Trophoblast cell (in vitro differentiated cells and primary cell): Measurements from ENCODE around the gene LMBR1.

Experiments
- DNase-seq, 2 donors: peaks; one replicate each; pipeline ENCODE4 v3.0.0-alpha.2; 2016
- H2AFZ ChIP-seq: 2 replicates; pipeline ENCODE4 v1.6.1; 2013; ENCODE audit warnings: low read length, moderate library complexity, mild to moderate bottlenecking; ENCODE audit not compliant: insufficient read depth, poor library complexity
- H2AK5ac ChIP-seq: 2 replicates; pipeline ENCODE4 v1.6.1; 2013; ENCODE audit warnings: mild to moderate bottlenecking, low read length
- H2BK120ac ChIP-seq: 2 replicates; pipeline ENCODE4 v1.6.1; 2013; ENCODE audit warnings: low read length, mild to moderate bottlenecking, moderate library complexity; ENCODE audit not compliant: insufficient read depth, poor library complexity
- H2BK12ac ChIP-seq: 2 replicates; pipeline ENCODE4 v1.6.1; 2013; ENCODE audit warnings: mild to moderate bottlenecking, low read length, moderate library complexity
- H2BK5ac ChIP-seq: 2 replicates; pipeline ENCODE4 v1.6.1; 2013; ENCODE audit warnings: low read length, low read depth, moderate library complexity, mild to moderate bottlenecking; ENCODE audit not compliant: poor library complexity
- H3K14ac ChIP-seq: 2 replicates; pipeline ENCODE4 v1.6.1; 2013; ENCODE audit warnings: mild to moderate bottlenecking, low read length
- H3K18ac ChIP-seq: 2 replicates; pipeline ENCODE4 v1.6.1; 2013; ENCODE audit warnings: mild to moderate bottlenecking, low read length
- H3K23ac ChIP-seq: 2 replicates; pipeline ENCODE4 v1.6.1; 2013; ENCODE audit warnings: low read length
- H3K27ac ChIP-seq: 2 replicates; pipeline ENCODE4 v1.5.1; 2013; ENCODE audit warnings: low read depth, mild to moderate bottlenecking, inconsistent platforms, low read length, moderate library complexity
- H3K27me3 ChIP-seq: 2 replicates; pipeline ENCODE4 v1.6.1; 2013; ENCODE audit warnings: inconsistent platforms, mild to moderate bottlenecking, low read length, moderate library complexity; ENCODE audit not compliant: insufficient read depth
- H3K36me3 ChIP-seq, 2 experiments: 1 replicate in 1 of 2; 2 replicates in 1 of 2; pipeline ENCODE4 v1.6.1; 2013; ENCODE audit warnings: low read length in 2 of 2, mild to moderate bottlenecking in 2 of 2, moderate library complexity in 1 of 2; ENCODE audit not compliant: insufficient read depth in 2 of 2, control insufficient read depth in 1 of 2
- H3K4ac ChIP-seq: 2 replicates; pipeline ENCODE4 v1.6.1; 2013; ENCODE audit warnings: low read depth, mild to moderate bottlenecking, low read length, moderate library complexity
- H3K4me1 ChIP-seq, 2 experiments: 1 replicate in 1 of 2; 2 replicates in 1 of 2; pipeline ENCODE4 v1.6.1; 2013; ENCODE audit warnings: low read length in 2 of 2, mild to moderate bottlenecking in 2 of 2, moderate library complexity in 1 of 2; ENCODE audit not compliant: insufficient read depth in 2 of 2, control insufficient read depth in 1 of 2
- H3K4me2 ChIP-seq: 2 replicates; pipeline ENCODE4 v1.6.1; 2013; ENCODE audit warnings: inconsistent platforms, mild to moderate bottlenecking, low read length, moderate library complexity
- H3K4me3 ChIP-seq: 2 replicates; pipeline ENCODE4 v1.5.1; 2013; ENCODE audit warnings: mild to moderate bottlenecking, low read depth, low read length, inconsistent platforms
- H3K79me1 ChIP-seq: one replicate; pipeline ENCODE4 v1.6.1; 2013; ENCODE audit warnings: low read length
- H3K79me2 ChIP-seq: 2 replicates; pipeline ENCODE4 v1.6.1; 2013; ENCODE audit warnings: low read length, mild to moderate bottlenecking; ENCODE audit not compliant: control insufficient read depth, insufficient read depth, poor library complexity
- H3K9ac ChIP-seq: 2 replicates; pipeline ENCODE4 v1.6.1; 2013; ENCODE audit warnings: mild to moderate bottlenecking, low read length
- H3K9me3 ChIP-seq: 2 replicates; pipeline ENCODE4 v1.6.1; 2013; ENCODE audit warnings: low read depth, mild to moderate bottlenecking, control low read depth, inconsistent platforms, low read length; ENCODE audit not compliant: insufficient read depth
- H4K12ac ChIP-seq: 2 replicates; pipeline ENCODE4 v1.6.1; 2013; ENCODE audit warnings: low read depth, mild to moderate bottlenecking, low read length, moderate library complexity
- H4K8ac ChIP-seq: 2 replicates; pipeline ENCODE4 v1.6.1; 2013; ENCODE audit warnings: low read depth, mild to moderate bottlenecking, low read length, moderate library complexity
- H4K91ac ChIP-seq: one replicate; pipeline ENCODE4 v1.6.1; 2013; ENCODE audit warnings: low read depth, mild to moderate bottlenecking, low read length, moderate library complexity
- WGBS: extraction: QIAGEN DNeasy Blood & Tissue Kit; methylation state at CpG from one replicate; pipeline ENCODE4 v1.1.7; 2013; ENCODE audit warnings: missing lambda C conversion rate; ENCODE audit not compliant: insufficient read length, insufficient coverage; ENCODE audit errors: extremely low coverage; 5-methylcytosine and 5-hydroxymethylcytosine counted together

Gene LMBR1

DNA sequence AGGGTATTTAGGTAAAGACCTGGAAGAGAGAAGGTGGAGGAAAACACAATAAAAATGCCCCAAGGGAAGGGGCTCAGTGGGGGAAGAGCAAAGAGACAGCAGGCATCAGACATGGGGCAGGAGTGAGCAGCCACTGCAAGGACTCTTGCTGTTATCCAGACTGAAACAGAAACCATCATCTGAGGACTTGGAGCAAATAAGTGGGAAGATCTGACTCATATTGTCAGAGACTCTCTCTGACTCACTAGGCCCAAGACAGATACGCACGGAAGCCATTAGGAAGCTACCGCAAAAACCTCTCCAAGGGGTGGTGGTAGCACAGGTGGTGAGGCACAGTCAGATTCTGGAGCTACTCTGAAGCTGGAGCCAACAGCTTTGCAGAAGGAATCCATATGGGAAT is 141.7 kb downstream of the LMBR1 start:
- peaks cover 0 to 2% of the 10 kb centered on the region in 2 experiments for H3K36me3 ChIP-seq
- H2BK120ac ChIP-seq = no peak overlapping the region
- H2AK5ac ChIP-seq = no peak overlapping the region
- H2BK12ac ChIP-seq = no peak overlapping the region
- no peaks in the 10 kb centered on the region for H3K27me3 ChIP-seq
- no peak overlapping the region for H4K91ac ChIP-seq
- H4K8ac ChIP-seq = no peak overlapping the region
- H2BK5ac ChIP-seq = no peak overlapping the region
- no peaks in the 10 kb centered on the region for H3K4me1 ChIP-seq
- H3K23ac ChIP-seq = no peak overlapping the region
- no peak overlapping the region for H2AFZ ChIP-seq
- no peak overlapping the region for H3K9ac ChIP-seq
- no peaks in the 10 kb centered on the region for H3K79me1 ChIP-seq
- H3K18ac ChIP-seq = no peak overlapping the region
- H3K9me3 ChIP-seq = no peaks in the 10 kb centered on the region
- no peak overlapping the region for H3K27ac ChIP-seq
- no CpG with 5 or more reads among the region's 3 CpGs for WGBS
- DNase-seq = peak; percentile 13 to 53
- no peaks in the 10 kb centered on the region for H3K79me2 ChIP-seq
- no peak overlapping the region for H4K12ac ChIP-seq
- H3K4ac ChIP-seq = no peak overlapping the region
- H3K14ac ChIP-seq = no peak overlapping the region
- H3K4me2 ChIP-seq = no peak overlapping the region
- no peak overlapping the region for H3K4me3 ChIP-seq

DNA sequence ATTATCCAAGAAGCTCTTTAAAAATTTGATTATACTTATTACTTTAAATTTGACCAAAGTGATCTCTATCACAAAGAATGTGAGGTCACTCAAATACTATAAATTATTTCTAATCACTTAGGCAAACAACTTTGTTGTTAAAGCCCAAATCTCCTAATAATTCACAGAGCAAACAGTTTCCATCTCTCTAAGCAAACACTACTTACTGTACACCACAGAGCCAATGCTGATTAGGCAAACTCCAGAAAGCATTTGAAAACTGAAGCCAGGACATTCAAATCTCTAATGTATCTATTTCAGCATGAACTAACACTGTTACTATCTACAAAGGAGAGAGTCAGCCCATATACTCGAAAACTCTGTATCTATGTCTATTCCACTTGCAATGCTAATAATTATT is 145.3 kb downstream of the LMBR1 start:
- no peak overlapping the region for H2BK120ac ChIP-seq
- no peaks in the 10 kb centered on the region for H3K27me3 ChIP-seq
- no CpG with 5 or more reads among the region's 1 CpG for WGBS
- no peak overlapping the region for H3K4me2 ChIP-seq
- no peak overlapping the region for H3K18ac ChIP-seq
- H3K4me1 ChIP-seq = no peaks in the 10 kb centered on the region
- no peaks in the 10 kb centered on the region for H3K79me2 ChIP-seq
- H3K4me3 ChIP-seq = no peak overlapping the region
- no peak overlapping the region for H3K9ac ChIP-seq
- no peaks in the 10 kb centered on the region for H3K79me1 ChIP-seq
- H2AFZ ChIP-seq = no peak overlapping the region
- H3K14ac ChIP-seq = no peak overlapping the region
- H3K27ac ChIP-seq = no peak overlapping the region
- no peak for DNase-seq
- H2BK12ac ChIP-seq = no peak overlapping the region
- no peak overlapping the region for H4K91ac ChIP-seq
- H3K36me3 ChIP-seq = peaks cover 0 to 2% of the 10 kb centered on the region in 2 experiments
- H3K23ac ChIP-seq = no peak overlapping the region
- H3K9me3 ChIP-seq = no peaks in the 10 kb centered on the region
- no peak overlapping the region for H3K4ac ChIP-seq
- no peak overlapping the region for H4K12ac ChIP-seq
- H4K8ac ChIP-seq = no peak overlapping the region
- no peak overlapping the region for H2BK5ac ChIP-seq
- H2AK5ac ChIP-seq = no peak overlapping the region

DNA sequence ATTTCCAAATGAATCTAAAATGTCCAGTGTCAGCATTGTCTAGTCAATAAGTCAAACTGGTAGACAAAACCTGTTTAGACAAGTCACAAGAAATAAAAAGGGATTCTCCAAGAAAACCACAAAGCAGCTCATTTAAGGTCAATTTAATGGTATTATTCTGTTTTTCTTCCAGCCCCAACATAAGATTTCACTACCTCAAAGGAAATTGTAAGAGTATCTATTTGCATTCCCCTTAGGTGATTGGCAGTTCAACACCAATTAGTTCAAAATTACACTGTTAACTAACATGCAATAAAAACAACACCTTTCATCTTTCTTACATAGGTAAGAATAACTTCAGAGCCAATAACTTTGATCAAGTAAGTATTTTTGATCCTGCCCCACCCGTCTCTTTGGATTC is 146.1 kb downstream of the LMBR1 start:
- no peak overlapping the region for H4K91ac ChIP-seq
- no peak for DNase-seq
- H2BK5ac ChIP-seq = no peak overlapping the region
- H3K9me3 ChIP-seq = no peaks in the 10 kb centered on the region
- H3K4me2 ChIP-seq = no peak overlapping the region
- no peak overlapping the region for H3K23ac ChIP-seq
- no peaks in the 10 kb centered on the region for H3K4me1 ChIP-seq
- H3K18ac ChIP-seq = no peak overlapping the region
- H3K79me2 ChIP-seq = no peaks in the 10 kb centered on the region
- H3K14ac ChIP-seq = no peak overlapping the region
- peaks cover 0 to 2% of the 10 kb centered on the region in 2 experiments for H3K36me3 ChIP-seq
- H4K12ac ChIP-seq = no peak overlapping the region
- no peak overlapping the region for H2AFZ ChIP-seq
- H4K8ac ChIP-seq = no peak overlapping the region
- no peak overlapping the region for H3K9ac ChIP-seq
- no peak overlapping the region for H3K4me3 ChIP-seq
- no peaks in the 10 kb centered on the region for H3K27me3 ChIP-seq
- no peak overlapping the region for H2BK12ac ChIP-seq
- H2BK120ac ChIP-seq = no peak overlapping the region
- no peak overlapping the region for H3K4ac ChIP-seq
- no CpG with 5 or more reads among the region's 1 CpG for WGBS
- H3K79me1 ChIP-seq = no peaks in the 10 kb centered on the region
- no peak overlapping the region for H3K27ac ChIP-seq
- H2AK5ac ChIP-seq = no peak overlapping the region

DNA sequence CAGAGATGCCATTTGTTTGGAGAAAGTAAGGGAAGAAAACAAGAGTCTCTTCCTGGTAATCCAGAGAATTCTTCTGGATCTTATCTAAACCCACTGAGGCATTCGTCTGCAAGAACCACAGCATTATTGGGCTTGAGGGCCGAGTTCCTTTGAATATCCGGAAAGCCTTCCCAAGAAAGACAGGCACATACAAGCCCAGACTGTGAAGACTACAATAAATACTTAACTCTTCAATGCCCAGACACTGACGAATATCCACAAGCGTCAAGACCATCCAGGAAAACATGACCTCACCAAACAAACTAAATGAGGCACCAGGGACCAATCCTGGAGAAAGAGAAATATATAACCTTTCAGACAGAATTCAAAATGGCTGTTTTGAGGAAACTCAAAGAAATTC is 153.4 kb downstream of the LMBR1 start:
- Histone ChIP-seq H3K23ac (no peak overlapping the region), H2BK120ac (no peak overlapping the region), H3K79me2 (no peaks in the 10 kb centered on the region), H3K27me3 (no peaks in the 10 kb centered on the region), H2BK5ac (no peak overlapping the region), H3K4ac (no peak overlapping the region), H3K4me2 (no peak overlapping the region), H2AFZ (no peak overlapping the region), H4K12ac (no peak overlapping the region), H4K91ac (no peak overlapping the region), H3K36me3 (peaks cover 0 to 2% of the 10 kb centered on the region in 2 experiments), H3K9ac (no peak overlapping the region), H3K79me1 (peaks cover 3% of the 10 kb centered on the region), H2AK5ac (no peak overlapping the region), H3K9me3 (no peaks in the 10 kb centered on the region), H3K4me1 (no peaks in the 10 kb centered on the region), H4K8ac (no peak overlapping the region), H3K27ac (no peak overlapping the region), H2BK12ac (no peak overlapping the region), H3K4me3 (no peak overlapping the region), H3K14ac (no peak overlapping the region), H3K18ac (no peak overlapping the region)
- WGBS = no CpG with 5 or more reads among the region's 5 CpGs
- no peak for DNase-seq
